Measurements from ENCODE around the gene GRM8.

DNA sequence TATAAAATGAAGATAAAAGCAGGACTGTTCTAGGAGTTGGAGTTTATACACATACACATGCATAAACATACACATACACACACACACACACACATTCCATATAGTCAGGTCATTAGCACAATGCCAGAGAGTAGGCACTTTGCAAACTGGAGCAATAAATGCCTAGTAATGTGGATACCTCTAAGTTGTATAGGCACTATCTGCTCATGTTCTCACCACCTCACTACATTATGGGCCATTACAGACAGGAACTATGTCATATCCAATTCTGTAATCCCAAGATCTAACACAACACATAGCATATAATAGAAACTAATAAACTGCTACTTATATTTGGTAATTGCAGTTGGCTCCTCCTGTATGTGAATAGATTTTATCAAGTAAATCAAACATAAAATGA lies 115.6 kb downstream of the GRM8 start:
- TF ChIP-seq, protein P1, sequence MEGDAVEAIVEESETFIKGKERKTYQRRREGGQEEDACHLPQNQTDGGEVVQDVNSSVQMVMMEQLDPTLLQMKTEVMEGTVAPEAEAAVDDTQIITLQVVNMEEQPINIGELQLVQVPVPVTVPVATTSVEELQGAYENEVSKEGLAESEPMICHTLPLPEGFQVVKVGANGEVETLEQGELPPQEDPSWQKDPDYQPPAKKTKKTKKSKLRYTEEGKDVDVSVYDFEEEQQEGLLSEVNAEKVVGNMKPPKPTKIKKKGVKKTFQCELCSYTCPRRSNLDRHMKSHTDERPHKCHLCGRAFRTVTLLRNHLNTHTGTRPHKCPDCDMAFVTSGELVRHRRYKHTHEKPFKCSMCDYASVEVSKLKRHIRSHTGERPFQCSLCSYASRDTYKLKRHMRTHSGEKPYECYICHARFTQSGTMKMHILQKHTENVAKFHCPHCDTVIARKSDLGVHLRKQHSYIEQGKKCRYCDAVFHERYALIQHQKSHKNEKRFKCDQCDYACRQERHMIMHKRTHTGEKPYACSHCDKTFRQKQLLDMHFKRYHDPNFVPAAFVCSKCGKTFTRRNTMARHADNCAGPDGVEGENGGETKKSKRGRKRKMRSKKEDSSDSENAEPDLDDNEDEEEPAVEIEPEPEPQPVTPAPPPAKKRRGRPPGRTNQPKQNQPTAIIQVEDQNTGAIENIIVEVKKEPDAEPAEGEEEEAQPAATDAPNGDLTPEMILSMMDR (IDR thresholded peaks at IDR 0.05), result no peak
- no peak for TF ChIP-seq POLR2AphosphoS5 (IDR thresholded peaks at IDR 0.05)

Measured in breast epithelium (tissue), 3 donors.